ENCODE data around the gene SGK2. TPM values are rescaled to one million over a fixed set of nuclear protein-coding genes. Genes with fewer than 3 reads are reported as not detected.
"Not testable (repeated sequence)": the region's sequence is repeated elsewhere in the genome, so short reads cannot be mapped to it uniquely, and the experiment has no call there.

The SGK2 gene
- total RNA-seq, 1 donor from 2014 or later = 2.5 TPM

- Mint-ChIP-seq H3K9me3 (ENCODE audit: unreplicated experiment) (no peaks in the 10 kb centered on the region), H3K4me1 (ENCODE audit: unreplicated experiment) (no peaks in the 10 kb centered on the region), H3K4me3 (ENCODE audit: unreplicated experiment) (no peak overlapping the region)
These were observed 44.3 kb downstream of the SGK2 start for GRCh38 chr20:43603124-43603523.

DNA sequence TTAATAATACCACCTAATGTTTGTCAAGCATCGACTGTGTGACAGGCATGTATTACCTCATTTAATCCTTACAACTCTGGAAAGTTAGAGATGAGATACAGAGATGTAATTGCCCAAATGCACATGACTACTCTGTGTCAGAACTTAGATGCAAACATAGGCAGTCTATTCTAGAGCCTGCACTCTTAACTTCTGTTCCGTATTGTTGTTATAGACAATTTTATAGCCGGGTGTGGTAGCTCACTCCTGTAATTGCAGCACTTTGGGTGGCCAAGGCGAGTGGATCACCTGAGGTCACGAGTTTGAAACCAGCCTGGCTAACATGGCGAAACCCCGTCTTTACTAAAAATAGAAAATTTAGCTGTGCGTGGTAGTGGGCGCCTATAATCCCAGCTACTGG lies 46.9 kb downstream of the SGK2 start:
- no peaks in the 10 kb centered on the region for H3K4me1 Mint-ChIP-seq (ENCODE audit: unreplicated experiment)

More at GRCh38 chr20:43603124-43603523, 44.3 kb downstream of the SGK2 start:
- no peak overlapping the region for H3K27ac Mint-ChIP-seq (ENCODE audit: unreplicated experiment)
- no peaks in the 10 kb centered on the region for H3K27me3 Mint-ChIP-seq (ENCODE audit: unreplicated experiment)
- no peak for DNase-seq (ENCODE audit: extremely low spot score, unreplicated experiment)
- H3K36me3 Mint-ChIP-seq (ENCODE audit: unreplicated experiment) = peaks cover 30% of the 10 kb centered on the region
- TF ChIP-seq, protein P1, sequence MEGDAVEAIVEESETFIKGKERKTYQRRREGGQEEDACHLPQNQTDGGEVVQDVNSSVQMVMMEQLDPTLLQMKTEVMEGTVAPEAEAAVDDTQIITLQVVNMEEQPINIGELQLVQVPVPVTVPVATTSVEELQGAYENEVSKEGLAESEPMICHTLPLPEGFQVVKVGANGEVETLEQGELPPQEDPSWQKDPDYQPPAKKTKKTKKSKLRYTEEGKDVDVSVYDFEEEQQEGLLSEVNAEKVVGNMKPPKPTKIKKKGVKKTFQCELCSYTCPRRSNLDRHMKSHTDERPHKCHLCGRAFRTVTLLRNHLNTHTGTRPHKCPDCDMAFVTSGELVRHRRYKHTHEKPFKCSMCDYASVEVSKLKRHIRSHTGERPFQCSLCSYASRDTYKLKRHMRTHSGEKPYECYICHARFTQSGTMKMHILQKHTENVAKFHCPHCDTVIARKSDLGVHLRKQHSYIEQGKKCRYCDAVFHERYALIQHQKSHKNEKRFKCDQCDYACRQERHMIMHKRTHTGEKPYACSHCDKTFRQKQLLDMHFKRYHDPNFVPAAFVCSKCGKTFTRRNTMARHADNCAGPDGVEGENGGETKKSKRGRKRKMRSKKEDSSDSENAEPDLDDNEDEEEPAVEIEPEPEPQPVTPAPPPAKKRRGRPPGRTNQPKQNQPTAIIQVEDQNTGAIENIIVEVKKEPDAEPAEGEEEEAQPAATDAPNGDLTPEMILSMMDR (IDR thresholded peaks at IDR 0.05) = no peak

GRCh38 chr20:43607278-43607677 lies 48.5 kb downstream of the SGK2 start:
- not testable (repeated sequence) for H3K4me3 Mint-ChIP-seq (ENCODE audit: unreplicated experiment); DNase-seq (ENCODE audit: extremely low spot score, unreplicated experiment)

More for the DNA sequence above, 46.9 kb downstream of the SGK2 start:
- TF ChIP-seq, protein P1 (IDR thresholded peaks at IDR 0.05) = no peak
- no peak overlapping the region for H3K27ac Mint-ChIP-seq (ENCODE audit: unreplicated experiment)
- no peaks in the 10 kb centered on the region for H3K9me3 Mint-ChIP-seq (ENCODE audit: unreplicated experiment)
- no peak for DNase-seq (ENCODE audit: extremely low spot score, unreplicated experiment)
- H3K27me3 Mint-ChIP-seq (ENCODE audit: unreplicated experiment) = no peaks in the 10 kb centered on the region
- no peak overlapping the region for H3K4me3 Mint-ChIP-seq (ENCODE audit: unreplicated experiment)
- H3K36me3 Mint-ChIP-seq (ENCODE audit: unreplicated experiment) = peaks cover 23% of the 10 kb centered on the region

DNA sequence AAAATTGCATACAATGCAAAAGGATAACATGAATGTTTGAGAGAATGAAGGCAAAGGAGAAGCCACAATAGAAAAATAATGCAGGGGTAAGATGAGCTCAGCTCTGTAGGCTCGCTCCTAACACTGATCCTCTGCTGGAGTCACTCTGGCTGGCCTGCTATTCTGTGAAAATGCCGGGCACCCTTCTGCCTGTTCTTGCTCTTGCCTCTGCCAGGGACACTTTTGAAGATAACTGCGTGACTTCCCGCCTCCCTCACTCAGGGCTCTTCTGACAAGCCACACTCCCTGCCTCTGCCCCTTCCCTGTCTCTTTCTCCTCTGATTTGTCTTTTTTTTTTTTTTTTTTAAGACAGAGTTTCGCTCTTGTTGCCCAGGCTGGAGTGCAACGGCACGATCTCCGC lies 72.8 kb downstream of the SGK2 start:
- Mint-ChIP-seq H3K36me3 (ENCODE audit: unreplicated experiment) (peaks cover 44% of the 10 kb centered on the region), H3K9me3 (ENCODE audit: unreplicated experiment) (no peaks in the 10 kb centered on the region), H3K4me3 (ENCODE audit: unreplicated experiment) (no peak overlapping the region), H3K27me3 (ENCODE audit: unreplicated experiment) (no peaks in the 10 kb centered on the region), H3K27ac (ENCODE audit: unreplicated experiment) (no peak overlapping the region), H3K4me1 (ENCODE audit: unreplicated experiment) (no peaks in the 10 kb centered on the region)
- TF ChIP-seq, protein P1 (IDR thresholded peaks at IDR 0.05) = no peak
- DNase-seq (ENCODE audit: extremely low spot score, unreplicated experiment) = no peak

More at GRCh38 chr20:43607278-43607677, 48.5 kb downstream of the SGK2 start:
- not testable (repeated sequence) for H3K9me3 Mint-ChIP-seq (ENCODE audit: unreplicated experiment); H3K27ac Mint-ChIP-seq (ENCODE audit: unreplicated experiment); H3K4me1 Mint-ChIP-seq (ENCODE audit: unreplicated experiment); H3K27me3 Mint-ChIP-seq (ENCODE audit: unreplicated experiment)
- H3K36me3 Mint-ChIP-seq (ENCODE audit: unreplicated experiment) = peaks cover 30% of the 10 kb centered on the region

Other genes starting within 250 kb of the SGK2 start
- gene SRSF6, start 101.1 kb upstream of the SGK2 start, total RNA-seq = 197 and 200 TPM in 2 replicates
- 14.1 and 17.5 TPM in 2 replicates for gene L3MBTL1, start 51.3 kb upstream of the SGK2 start, total RNA-seq
- gene IFT52, start 31.9 kb downstream of the SGK2 start, total RNA-seq = 50.4 and 55.3 TPM in 2 replicates
- 14.7 and 16.1 TPM in 2 replicates for gene MYBL2, start 108.1 kb downstream of the SGK2 start, total RNA-seq
- gene GTSF1L, start 168.0 kb downstream of the SGK2 start, total RNA-seq = not detected in 2 replicates